Duodenal mucosa (tissue), 2 donors: ENCODE measurements around the gene PPIB.

Source experiments
- H3K27ac ChIP-seq: one replicate; pipeline ENCODE4 v1.7.0; 2013; ENCODE audit warnings: low read depth, low read length
- H3K27me3 ChIP-seq, 2 donors: one replicate each; pipeline ENCODE4 v1.7.0; 2013; ENCODE audit warnings: low read length in 2 of 2, control low read depth in 1 of 2; ENCODE audit not compliant: insufficient read depth in 2 of 2, control insufficient read depth in 1 of 2
- H3K36me3 ChIP-seq, 2 donors: one replicate each; pipeline ENCODE4 v1.7.0; 2013; ENCODE audit warnings: low read length in 2 of 2, control low read depth in 1 of 2; ENCODE audit not compliant: insufficient read depth in 2 of 2, control insufficient read depth in 1 of 2
- H3K4me1 ChIP-seq, 2 donors: one replicate each; pipeline ENCODE4 v1.7.0; 2013; ENCODE audit warnings: low read length in 2 of 2, control low read depth in 1 of 2; ENCODE audit not compliant: insufficient read depth in 2 of 2, control insufficient read depth in 1 of 2
- H3K4me3 ChIP-seq, 2 donors: one replicate each; pipeline ENCODE4 v1.7.0; 2013; ENCODE audit warnings: low read length in 2 of 2, low read depth in 1 of 2
- H3K9ac ChIP-seq, 2 donors: one replicate each; pipeline ENCODE4 v1.7.0; 2013; ENCODE audit warnings: low read length in 2 of 2, low read depth in 1 of 2
- H3K9me3 ChIP-seq, 2 donors: one replicate each; pipeline ENCODE4 v1.7.0; 2013; ENCODE audit warnings: low read length in 2 of 2, control low read depth in 1 of 2; ENCODE audit not compliant: control insufficient read depth in 1 of 2

The PPIB gene

DNA sequence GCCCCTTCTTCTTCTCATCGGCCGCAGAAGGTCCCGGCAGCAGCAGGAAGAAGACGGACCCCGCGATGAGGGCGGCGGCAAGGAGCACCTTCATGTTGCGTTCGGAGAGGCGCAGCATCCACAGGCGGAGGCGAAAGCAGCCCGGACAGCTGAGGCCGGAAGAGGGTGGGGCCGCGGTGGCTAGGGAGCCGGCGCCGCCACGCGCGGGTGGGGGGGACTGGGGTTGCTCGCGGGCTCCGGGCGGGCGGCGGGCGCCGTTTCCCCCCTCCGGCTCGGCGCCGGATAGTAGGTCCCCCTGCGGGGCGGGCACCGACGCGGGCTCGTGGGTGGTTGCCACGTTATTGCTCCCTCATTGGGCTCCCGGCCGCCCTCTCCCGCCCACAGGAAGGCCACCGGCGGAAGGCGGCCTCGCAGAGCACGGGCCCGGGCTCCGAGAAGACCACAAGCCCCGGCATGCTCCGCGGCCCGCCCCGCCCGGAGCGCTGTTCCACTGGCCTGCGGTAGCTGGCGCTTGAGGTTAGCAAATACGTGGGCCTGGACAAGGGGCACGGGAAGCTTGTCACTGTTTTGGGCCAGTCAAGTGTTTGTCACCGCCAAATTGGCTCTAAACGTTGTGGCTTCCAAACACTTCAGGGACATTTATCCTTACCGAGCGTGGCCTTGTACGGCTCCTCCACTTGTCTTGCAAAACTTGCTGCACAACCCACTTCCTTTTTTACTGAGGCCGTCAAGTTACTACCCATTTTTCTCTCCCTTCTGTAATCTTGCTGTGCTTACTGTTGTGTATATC lies at the start of gene PPIB:
TSS of gene PPIB (minus strand) at position 154 of the 790 bp plus-strand sequence. CDS start at position 118, 36 bp downstream.
- Histone ChIP-seq H3K4me3 (peak within 1 kb of the TSS; percentile 81 to 95), H3K36me3 (peaks cover 19 to 24% of the 10 kb centered on the region in 2 donors), H3K27ac (peak within 1 kb of the TSS; percentile 65), H3K27me3 (no peaks in the 10 kb centered on the region), H3K9me3 (no peaks in the 10 kb centered on the region), H3K4me1 (peaks cover 7 to 50% of the 10 kb centered on the region in 2 donors), H3K9ac (peak within 1 kb of the TSS; percentile 74 to 88)

DNA sequence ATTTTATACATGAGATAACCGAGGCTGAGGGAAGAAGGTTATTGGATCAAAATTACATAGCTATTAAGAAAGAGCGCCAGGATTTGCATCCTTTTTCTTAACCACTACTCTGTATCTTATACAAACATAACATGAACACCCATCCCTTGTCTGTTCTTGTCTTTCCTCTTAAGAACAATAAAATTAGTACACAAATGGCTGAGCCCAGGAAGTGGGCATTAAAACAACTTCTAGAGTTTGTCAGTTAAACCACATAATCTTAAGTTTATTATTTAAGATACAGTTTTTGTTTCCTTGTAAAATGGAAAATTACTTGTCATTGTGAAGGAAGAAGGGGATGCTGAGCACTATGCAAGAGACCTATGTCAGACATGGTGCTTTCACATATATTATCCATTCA lies 48.9 kb upstream of the PPIB start:
- no peak overlapping the region for H3K9ac ChIP-seq
- H3K27ac ChIP-seq: no peak overlapping the region
- H3K4me3 ChIP-seq: no peak overlapping the region
- peaks cover 6 to 12% of the 10 kb centered on the region in 2 donors for H3K36me3 ChIP-seq
- H3K27me3 ChIP-seq: no peaks in the 10 kb centered on the region
- no peaks in the 10 kb centered on the region for H3K9me3 ChIP-seq
- peaks cover 15% of the 10 kb centered on the region in 2 donors for H3K4me1 ChIP-seq

DNA sequence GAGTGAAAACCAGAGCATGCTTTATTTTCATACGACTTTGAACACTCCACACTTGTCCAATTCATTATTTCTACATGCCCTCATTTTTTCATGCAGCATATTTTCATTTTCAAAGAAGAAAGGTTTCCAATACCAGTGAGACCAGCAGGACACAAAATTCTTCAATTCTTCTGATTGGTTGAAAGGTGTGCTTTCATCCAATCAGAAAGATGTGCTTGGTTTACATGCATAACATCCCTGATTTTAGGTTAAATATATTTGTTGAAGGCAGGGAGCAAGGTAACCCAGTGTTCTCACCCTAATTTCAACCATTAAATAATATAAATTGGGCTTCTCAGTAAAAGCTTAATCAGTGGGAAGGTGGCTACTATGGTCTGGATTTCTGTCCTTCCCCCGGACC lies 47.5 kb upstream of the PPIB start:
- Histone ChIP-seq H3K27ac (no peak overlapping the region), H3K36me3 (peaks cover 6 to 12% of the 10 kb centered on the region in 2 donors), H3K9me3 (no peaks in the 10 kb centered on the region), H3K4me3 (no peak overlapping the region), H3K4me1 (peaks cover 1 to 4% of the 10 kb centered on the region in 2 donors), H3K9ac (no peak overlapping the region), H3K27me3 (no peaks in the 10 kb centered on the region)

DNA sequence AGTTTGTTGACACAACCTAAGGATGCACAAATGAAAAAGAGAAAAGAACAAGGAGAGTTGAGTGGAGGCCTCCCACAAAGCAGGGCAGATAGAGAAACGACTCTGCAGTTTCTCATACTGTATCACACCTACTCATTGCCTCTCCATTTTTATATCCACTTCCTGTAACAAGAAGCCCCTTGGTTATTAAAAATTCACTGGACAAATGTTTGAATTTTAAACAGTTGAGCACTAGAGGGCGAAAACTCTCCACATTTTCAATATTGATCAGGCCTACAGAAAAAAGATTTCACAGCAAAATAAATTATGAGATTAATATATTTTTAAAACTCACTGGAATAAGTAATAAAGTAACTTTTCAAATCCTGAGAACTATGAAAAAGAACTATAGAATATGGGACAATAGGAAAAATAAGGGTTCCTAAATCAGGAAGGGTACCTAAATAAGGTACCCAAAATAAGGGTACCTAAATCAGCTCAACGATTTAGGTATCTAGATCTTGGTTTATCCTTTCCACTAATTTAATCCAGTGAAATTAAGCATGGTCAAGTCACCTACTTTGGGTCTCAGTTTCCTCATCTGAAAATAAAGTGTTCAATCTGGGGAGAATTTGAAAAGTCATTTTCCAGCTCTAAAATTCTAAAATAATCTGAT lies 47.0 kb upstream of the PPIB start:
- Histone ChIP-seq H3K9ac (no peak overlapping the region), H3K27ac (no peak overlapping the region), H3K4me3 (no peak overlapping the region), H3K9me3 (no peaks in the 10 kb centered on the region), H3K36me3 (peaks cover 6 to 12% of the 10 kb centered on the region in 2 donors), H3K27me3 (no peaks in the 10 kb centered on the region), H3K4me1 (peaks cover 0 to 4% of the 10 kb centered on the region in 2 donors)

DNA sequence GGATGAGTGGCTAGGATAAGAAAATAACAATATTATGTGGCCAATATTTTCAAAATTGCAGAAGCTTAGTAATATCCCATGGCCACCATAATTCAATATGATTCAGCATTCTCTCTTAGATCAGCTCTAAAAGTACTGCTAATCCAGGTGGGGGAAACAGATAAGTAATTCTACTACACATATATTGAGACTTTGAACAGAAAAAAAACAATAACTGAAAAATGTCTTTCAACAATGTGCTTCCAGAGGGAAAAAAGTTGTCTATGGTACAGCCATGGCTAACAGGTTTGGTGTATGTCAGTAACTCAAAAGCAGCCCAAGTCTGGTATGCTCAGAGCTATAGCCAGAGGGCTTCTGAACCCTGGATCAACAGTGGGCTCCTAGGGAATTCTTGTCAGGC lies 42.4 kb upstream of the PPIB start:
- Histone ChIP-seq H3K36me3 (peaks cover 17 to 24% of the 10 kb centered on the region in 2 donors), H3K9ac (no peak overlapping the region), H3K4me1 (no peaks in the 10 kb centered on the region), H3K9me3 (no peaks in the 10 kb centered on the region), H3K27ac (no peak overlapping the region), H3K27me3 (no peaks in the 10 kb centered on the region), H3K4me3 (no peak overlapping the region)

DNA sequence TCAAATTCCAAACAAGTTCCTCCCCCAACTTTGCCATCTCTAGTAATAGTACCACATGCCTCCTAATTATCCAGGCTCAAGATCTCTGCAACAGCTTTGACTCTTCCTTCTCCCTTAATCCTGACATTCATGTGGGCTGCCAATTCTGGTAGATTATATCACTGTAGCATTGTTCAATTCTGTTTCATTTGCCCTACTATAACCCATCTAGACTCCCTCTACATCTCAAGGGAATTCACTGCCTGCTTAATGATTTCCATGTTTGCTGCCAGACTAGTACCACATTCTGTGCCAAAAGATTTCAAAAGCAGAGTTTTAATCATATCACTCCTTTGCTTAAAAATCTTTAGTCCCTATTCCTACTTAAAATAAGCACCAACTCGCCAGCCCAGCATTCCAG lies 34.6 kb upstream of the PPIB start:
- Histone ChIP-seq H3K36me3 (peaks cover 11 to 13% of the 10 kb centered on the region in 2 donors), H3K9ac (no peak overlapping the region), H3K4me1 (no peaks in the 10 kb centered on the region), H3K9me3 (no peaks in the 10 kb centered on the region), H3K27me3 (no peaks in the 10 kb centered on the region), H3K27ac (no peak overlapping the region), H3K4me3 (no peak overlapping the region)

DNA sequence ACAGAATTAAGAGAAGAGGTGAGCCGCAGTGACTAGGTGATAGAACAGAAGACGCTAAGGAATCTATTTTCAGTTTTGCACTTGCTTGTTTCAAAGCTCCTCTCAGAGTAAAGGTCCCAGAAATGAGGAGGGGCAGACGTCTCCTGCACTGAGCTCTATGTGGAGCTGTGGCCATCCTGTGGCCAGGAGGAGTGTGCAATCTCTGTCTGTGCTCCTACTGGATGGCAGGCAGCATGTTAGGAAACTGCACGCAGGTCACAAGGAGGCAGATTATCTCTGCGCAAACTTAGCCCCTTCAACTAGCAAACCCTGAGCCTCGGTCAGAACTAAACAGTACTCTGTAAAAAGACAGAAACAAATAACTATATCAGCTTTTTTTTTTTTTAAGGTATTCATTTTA lies 31.1 kb upstream of the PPIB start:
- no peaks in the 10 kb centered on the region for H3K27me3 ChIP-seq

DNA sequence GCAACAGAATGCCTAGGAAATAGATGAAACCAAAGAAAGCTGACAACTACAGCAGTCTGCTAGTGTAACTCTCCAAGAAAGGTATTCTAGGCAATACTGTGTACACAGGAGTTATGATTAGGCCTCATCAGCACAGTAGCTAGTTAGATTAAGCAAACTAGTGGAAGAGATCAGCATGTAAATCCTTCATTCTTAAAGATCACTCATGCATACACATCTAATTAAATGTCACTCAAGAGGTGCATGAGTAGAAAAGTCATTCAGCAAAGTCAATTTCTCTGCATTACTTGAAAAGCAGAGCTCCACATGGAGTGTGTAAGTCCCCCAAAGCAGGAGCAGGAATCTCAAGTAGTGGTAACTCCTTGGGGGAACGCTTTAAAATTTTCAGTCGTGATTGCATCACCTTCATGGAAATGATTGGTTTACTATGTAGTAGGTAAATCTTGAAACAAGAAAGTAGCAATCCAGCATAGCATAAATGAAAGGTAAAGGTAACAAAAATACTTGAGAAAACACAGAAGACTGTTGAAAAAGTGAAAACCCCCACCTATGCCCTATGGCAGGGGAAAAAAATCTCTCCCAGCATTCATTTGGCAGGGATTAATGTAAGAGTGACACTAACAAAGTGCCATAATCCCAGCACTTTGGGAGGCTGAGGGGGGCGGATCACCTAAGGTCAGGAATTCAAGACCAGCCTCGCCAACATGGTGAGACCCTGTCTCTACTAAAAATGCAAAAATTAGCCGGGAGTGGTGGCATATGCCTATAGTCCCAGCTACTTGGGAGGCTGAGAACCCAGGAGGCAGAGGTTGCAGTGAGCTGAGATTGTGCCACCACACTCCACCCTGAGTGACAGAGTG lies 29.4 kb upstream of the PPIB start:
- no peaks in the 10 kb centered on the region for H3K27me3 ChIP-seq

More for the DNA sequence above, 31.1 kb upstream of the PPIB start:
- Histone ChIP-seq H3K4me1 (no peaks in the 10 kb centered on the region), H3K27ac (no peak overlapping the region), H3K4me3 (no peak overlapping the region), H3K9me3 (no peaks in the 10 kb centered on the region), H3K36me3 (peaks cover 4 to 12% of the 10 kb centered on the region in 2 donors), H3K9ac (no peak overlapping the region)

DNA sequence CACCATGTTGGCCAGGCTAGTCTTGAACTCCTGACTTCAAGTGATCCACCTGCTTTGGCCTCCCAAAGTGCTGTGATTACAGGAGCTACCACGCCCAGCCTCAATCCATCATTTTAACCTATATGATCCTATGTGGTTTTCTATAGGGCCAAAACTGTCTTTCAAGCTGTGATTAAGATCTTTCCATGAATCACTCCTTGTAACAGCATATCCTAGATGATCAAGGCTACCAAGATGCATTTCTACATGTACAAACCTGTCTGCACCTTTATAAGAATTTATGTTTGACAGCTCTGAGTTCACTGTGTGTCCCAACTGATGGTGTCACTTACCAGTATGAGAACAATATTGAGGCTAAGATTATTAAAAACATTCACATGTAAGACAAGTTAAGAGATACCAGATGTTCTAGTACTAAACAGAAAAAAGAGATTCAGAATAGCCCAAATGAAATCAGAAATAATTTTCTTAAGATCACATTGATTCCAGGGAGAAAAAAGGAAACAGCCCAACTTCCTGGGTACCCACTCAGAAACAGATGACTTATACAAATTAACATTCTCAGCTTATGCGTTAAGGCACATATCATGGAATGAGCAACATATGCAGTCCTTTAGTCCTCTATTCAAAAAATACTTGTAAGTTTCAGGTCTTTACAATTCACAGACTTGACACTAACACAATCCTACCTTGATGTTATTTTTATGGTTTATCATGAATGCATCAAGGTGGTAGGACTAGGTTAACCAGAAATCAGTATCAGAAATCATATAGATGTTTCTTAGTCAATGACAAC lies 24.8 kb upstream of the PPIB start:
- Histone ChIP-seq H3K4me3 (no peak overlapping the region), H3K27me3 (no peaks in the 10 kb centered on the region), H3K9ac (no peak overlapping the region), H3K4me1 (peaks cover 0 to 4% of the 10 kb centered on the region in 2 donors), H3K27ac (no peak overlapping the region), H3K9me3 (no peaks in the 10 kb centered on the region), H3K36me3 (peaks cover 7 to 22% of the 10 kb centered on the region in 2 donors)

More for the DNA sequence above, 29.4 kb upstream of the PPIB start:
- peaks cover 11 to 17% of the 10 kb centered on the region in 2 donors for H3K36me3 ChIP-seq
- H3K9me3 ChIP-seq: no peaks in the 10 kb centered on the region
- H3K4me3 ChIP-seq: no peak overlapping the region
- H3K9ac ChIP-seq: no peak overlapping the region
- no peaks in the 10 kb centered on the region for H3K4me1 ChIP-seq
- H3K27ac ChIP-seq: no peak overlapping the region
